ENCODE measurements around the gene MAML3. TPM values are rescaled to one million over a fixed set of nuclear protein-coding genes. Genes with fewer than 3 reads are reported as not detected.

Gene MAML3
- total and polyA plus RNA-seq, 5 donors from 2014 or later: 0.11 to 1.1 (median 0.16) TPM; not detected in 1

DNA sequence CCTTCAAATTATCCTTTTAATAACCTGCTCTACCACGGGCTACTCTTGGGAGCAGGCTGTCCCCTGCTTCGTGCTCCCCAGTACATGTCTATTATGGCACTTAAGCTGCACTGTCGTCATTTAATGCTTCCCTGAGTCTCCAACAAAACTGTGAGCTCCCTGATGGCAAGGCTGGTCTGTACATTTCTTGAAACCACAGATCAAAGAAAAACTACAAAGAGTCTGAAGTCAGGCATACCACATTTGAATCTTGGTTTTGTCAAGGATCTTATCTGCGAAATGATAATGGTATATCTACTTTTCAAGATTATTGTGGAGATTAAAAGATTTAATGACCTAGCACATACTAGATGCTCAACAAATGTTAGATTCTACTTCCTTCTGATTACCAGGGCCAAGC is 45.7 kb downstream of the MAML3 start:
- peaks cover 8% of the 10 kb centered on the region for H3K4me1 ChIP-seq (ENCODE audit: control insufficient read depth, insufficient read depth, low read length, poor library complexity, severe bottlenecking)

DNA sequence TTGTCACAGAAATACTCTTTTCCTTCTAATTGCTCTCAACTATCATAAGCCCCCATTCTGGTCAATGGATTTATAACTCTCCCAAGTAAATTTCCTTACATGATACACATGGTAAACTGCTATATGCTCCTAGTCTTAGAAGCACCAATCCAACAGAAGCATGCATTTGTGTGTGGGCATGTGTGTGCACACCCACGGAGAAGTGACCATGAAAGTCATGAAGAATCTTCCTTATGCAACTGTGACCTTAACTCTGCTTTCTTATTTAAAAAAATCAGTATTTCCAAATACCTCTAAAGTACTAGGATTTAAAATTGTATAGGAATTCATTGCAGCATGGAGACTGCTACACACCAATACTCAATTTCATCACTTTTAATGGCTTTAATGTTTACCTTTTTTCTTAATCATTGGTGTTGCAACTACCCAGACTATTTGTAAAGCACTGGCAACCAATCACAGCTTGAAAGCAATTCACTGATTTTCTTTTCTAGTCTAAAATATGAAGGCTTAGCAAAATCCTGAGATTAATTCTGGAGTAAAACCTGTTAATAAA is 47.6 kb downstream of the MAML3 start:
- Mint-ChIP-seq H3K9me3 (no peaks in the 10 kb centered on the region), H3K27me3 (no peaks in the 10 kb centered on the region), H3K36me3 (no peaks in the 10 kb centered on the region), H3K4me3 (no peak overlapping the region), H3K4me1 (peaks cover 4 to 15% (median 9%) of the 10 kb centered on the region in 4 donors), H3K27ac (peak overlapping the region in 1 of 3 donors; percentile 19)
- Histone ChIP-seq H3K4me3 (ENCODE audit: low read depth, low read length) (no peak overlapping the region), H3K4me1 (ENCODE audit: control insufficient read depth, insufficient read depth, low read length, poor library complexity, severe bottlenecking) (peaks cover 8% of the 10 kb centered on the region), H3K27ac (ENCODE audit: insufficient read depth, low read length, poor library complexity, severe bottlenecking) (no peak overlapping the region), H3K27me3 (ENCODE audit: control insufficient read depth, insufficient read depth, low read length) (no peaks in the 10 kb centered on the region), H3K9me3 (ENCODE audit: control insufficient read depth in 2 of 2, low read length in 2 of 2) (no peaks in the 10 kb centered on the region), H3K36me3 (ENCODE audit: control insufficient read depth, insufficient read depth, low read length) (no peaks in the 10 kb centered on the region)
- ATAC-seq (ENCODE audit: low read depth in 2 of 2) (no peak), DNase-seq (no peak)

More for the DNA sequence above, 45.7 kb downstream of the MAML3 start:
- no peaks in the 10 kb centered on the region for H3K27me3 Mint-ChIP-seq
- ATAC-seq (ENCODE audit: low read depth in 2 of 2) (no peak), DNase-seq (no peak)
- H3K9me3 Mint-ChIP-seq: peaks cover 0 to 3% (median 0%) of the 10 kb centered on the region in 7 donors
- H3K4me3 Mint-ChIP-seq: no peak overlapping the region
- Histone ChIP-seq H3K4me3 (ENCODE audit: low read depth, low read length) (no peak overlapping the region), H3K36me3 (ENCODE audit: control insufficient read depth, insufficient read depth, low read length) (no peaks in the 10 kb centered on the region), H3K27ac (ENCODE audit: insufficient read depth, low read length, poor library complexity, severe bottlenecking) (no peak overlapping the region), H3K9me3 (ENCODE audit: control insufficient read depth in 2 of 2, low read length in 2 of 2) (no peaks in the 10 kb centered on the region), H3K27me3 (ENCODE audit: control insufficient read depth, insufficient read depth, low read length) (no peaks in the 10 kb centered on the region)
- H3K36me3 Mint-ChIP-seq: no peaks in the 10 kb centered on the region
- peaks cover 4 to 9% (median 8%) of the 10 kb centered on the region in 4 donors for H3K4me1 Mint-ChIP-seq
- H3K27ac Mint-ChIP-seq: no peak overlapping the region

DNA sequence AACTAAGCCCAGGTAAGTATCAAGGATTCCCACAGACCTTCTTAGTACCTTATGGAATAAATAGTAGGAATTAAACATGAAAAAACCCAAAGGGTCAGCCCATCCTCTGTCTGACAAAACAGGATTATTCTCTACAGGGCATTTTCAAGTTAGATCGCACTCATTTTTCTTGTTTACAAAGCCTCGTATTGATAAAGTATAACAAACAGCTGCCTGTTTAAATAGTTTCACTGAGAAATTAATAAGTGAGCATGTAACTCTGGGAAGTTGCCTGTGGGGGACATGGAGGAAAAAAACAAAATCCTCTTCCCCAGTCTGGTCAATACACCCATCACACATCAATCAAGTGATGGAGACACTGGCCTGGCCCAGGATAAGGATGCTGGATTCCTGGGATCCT is 48.5 kb downstream of the MAML3 start:
- no peak for DNase-seq
- no peaks in the 10 kb centered on the region for H3K9me3 Mint-ChIP-seq
- no peaks in the 10 kb centered on the region for H3K36me3 Mint-ChIP-seq
- no peak overlapping the region for H3K4me3 ChIP-seq (ENCODE audit: low read depth, low read length)
- H3K4me1 Mint-ChIP-seq: peaks cover 4 to 16% (median 11%) of the 10 kb centered on the region in 4 donors
- H3K4me3 Mint-ChIP-seq: no peak overlapping the region
- no peaks in the 10 kb centered on the region for H3K27me3 ChIP-seq (ENCODE audit: control insufficient read depth, insufficient read depth, low read length)
- H3K27ac Mint-ChIP-seq: no peak overlapping the region
- H3K9me3 ChIP-seq (ENCODE audit: control insufficient read depth in 2 of 2, low read length in 2 of 2): no peaks in the 10 kb centered on the region
- no peak for ATAC-seq (ENCODE audit: low read depth in 2 of 2)
- H3K27me3 Mint-ChIP-seq: no peaks in the 10 kb centered on the region
- H3K4me1 ChIP-seq (ENCODE audit: control insufficient read depth, insufficient read depth, low read length, poor library complexity, severe bottlenecking): peaks cover 9% of the 10 kb centered on the region
- no peak overlapping the region for H3K27ac ChIP-seq (ENCODE audit: insufficient read depth, low read length, poor library complexity, severe bottlenecking)
- H3K36me3 ChIP-seq (ENCODE audit: control insufficient read depth, insufficient read depth, low read length): no peaks in the 10 kb centered on the region

DNA sequence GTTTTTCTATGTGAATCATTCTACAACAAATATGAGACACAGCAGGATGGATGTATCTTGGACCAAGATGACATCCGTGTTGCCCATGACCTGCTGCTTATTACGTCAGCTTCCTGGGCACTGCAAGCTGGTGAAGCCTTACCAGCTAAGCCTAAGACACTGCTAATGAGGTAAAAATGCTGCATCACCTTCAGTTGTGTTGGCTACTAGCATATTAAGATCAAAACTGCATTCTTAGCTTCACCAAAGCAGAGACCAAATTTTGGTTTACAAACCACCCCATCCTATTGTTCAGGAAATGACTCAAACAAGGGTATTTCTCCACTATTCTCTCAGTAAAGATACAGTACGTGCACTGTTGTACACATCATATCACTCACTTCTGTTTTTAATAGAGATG is 50.3 kb downstream of the MAML3 start:
- peak overlapping the region in 2 of 4 donors; percentile 16 to 39 for H3K4me3 Mint-ChIP-seq
- no peaks in the 10 kb centered on the region for H3K36me3 ChIP-seq (ENCODE audit: control insufficient read depth, insufficient read depth, low read length)
- H3K27ac Mint-ChIP-seq: peak overlapping the region in 1 of 3 donors; percentile 46
- DNase-seq (peak in 2 of 3 donors; percentile 24 to 72), ATAC-seq (ENCODE audit: low read depth in 2 of 2) (peak; percentile 79 to 80)
- H3K9me3 Mint-ChIP-seq: peaks cover 0 to 2% (median 0%) of the 10 kb centered on the region in 7 donors
- H3K27me3 ChIP-seq (ENCODE audit: control insufficient read depth, insufficient read depth, low read length): no peaks in the 10 kb centered on the region
- H3K36me3 Mint-ChIP-seq: no peaks in the 10 kb centered on the region
- peaks cover 8 to 33% (median 24%) of the 10 kb centered on the region in 4 donors for H3K4me1 Mint-ChIP-seq
- H3K4me1 ChIP-seq (ENCODE audit: control insufficient read depth, insufficient read depth, low read length, poor library complexity, severe bottlenecking): peaks cover 16% of the 10 kb centered on the region
- no peak overlapping the region for H3K4me3 ChIP-seq (ENCODE audit: low read depth, low read length)
- H3K27me3 Mint-ChIP-seq: no peaks in the 10 kb centered on the region
- H3K27ac ChIP-seq (ENCODE audit: insufficient read depth, low read length, poor library complexity, severe bottlenecking): no peak overlapping the region
- H3K9me3 ChIP-seq (ENCODE audit: control insufficient read depth in 2 of 2, low read length in 2 of 2): no peaks in the 10 kb centered on the region

DNA sequence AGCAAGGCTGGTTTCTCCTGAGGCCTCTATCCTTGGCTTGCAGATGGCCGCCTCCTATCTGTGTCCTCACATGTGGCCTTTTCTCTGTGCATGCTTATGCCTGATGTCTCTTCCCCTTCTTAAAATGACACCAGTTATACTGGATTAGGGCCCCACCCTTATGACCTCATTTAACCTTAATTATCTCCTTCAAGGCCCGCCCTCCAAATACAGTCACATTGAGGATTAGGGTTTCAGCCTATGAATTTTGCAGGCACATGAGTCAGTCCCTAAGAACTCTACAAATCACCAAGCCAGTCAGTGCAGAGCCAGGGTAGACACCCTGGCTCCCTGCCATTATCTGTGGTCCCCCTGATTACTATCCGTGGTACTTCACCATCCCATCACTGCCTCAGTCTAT is 51.6 kb downstream of the MAML3 start:
- H3K4me1 ChIP-seq (ENCODE audit: control insufficient read depth, insufficient read depth, low read length, poor library complexity, severe bottlenecking): peaks cover 16% of the 10 kb centered on the region
- DNase-seq: no peak
- Mint-ChIP-seq H3K27me3 (no peaks in the 10 kb centered on the region), H3K4me3 (no peak overlapping the region), H3K27ac (no peak overlapping the region), H3K9me3 (peaks cover 0 to 2% (median 0%) of the 10 kb centered on the region in 7 donors), H3K4me1 (peaks cover 8 to 33% (median 21%) of the 10 kb centered on the region in 4 donors), H3K36me3 (no peaks in the 10 kb centered on the region)
- H3K36me3 ChIP-seq (ENCODE audit: control insufficient read depth, insufficient read depth, low read length): no peaks in the 10 kb centered on the region
- H3K27me3 ChIP-seq (ENCODE audit: control insufficient read depth, insufficient read depth, low read length): no peaks in the 10 kb centered on the region
- no peaks in the 10 kb centered on the region for H3K9me3 ChIP-seq (ENCODE audit: control insufficient read depth in 2 of 2, low read length in 2 of 2)
- no peak overlapping the region for H3K4me3 ChIP-seq (ENCODE audit: low read depth, low read length)
- ATAC-seq (ENCODE audit: low read depth in 2 of 2): no peak
- no peak overlapping the region for H3K27ac ChIP-seq (ENCODE audit: insufficient read depth, low read length, poor library complexity, severe bottlenecking)

DNA sequence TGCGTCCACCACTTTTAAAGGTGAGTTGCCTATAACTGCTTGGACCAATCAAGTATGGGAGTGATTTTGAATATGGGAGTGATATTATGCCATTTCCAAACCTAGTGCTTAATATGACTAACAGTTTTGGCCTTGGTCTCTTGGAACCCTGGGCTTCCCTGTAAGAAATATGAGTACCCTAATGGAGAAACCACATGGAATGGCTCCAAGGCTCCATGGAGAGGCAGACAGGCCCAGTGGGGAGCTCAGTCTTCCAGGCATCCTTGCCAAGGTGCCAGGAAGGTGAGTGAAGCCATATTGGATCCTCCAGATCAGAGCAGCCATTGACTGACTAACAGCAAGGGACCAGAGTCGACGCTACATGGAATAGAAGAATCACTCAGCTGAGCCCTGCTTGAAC is 53.2 kb downstream of the MAML3 start:
- peaks cover 31% of the 10 kb centered on the region for H3K4me1 ChIP-seq (ENCODE audit: control insufficient read depth, insufficient read depth, low read length, poor library complexity, severe bottlenecking)
- peaks cover 0 to 2% (median 0%) of the 10 kb centered on the region in 7 donors for H3K9me3 Mint-ChIP-seq
- no peak overlapping the region for H3K27ac ChIP-seq (ENCODE audit: insufficient read depth, low read length, poor library complexity, severe bottlenecking)
- no peak for DNase-seq
- no peaks in the 10 kb centered on the region for H3K27me3 Mint-ChIP-seq
- no peak overlapping the region for H3K4me3 Mint-ChIP-seq
- peaks cover 14 to 49% (median 36%) of the 10 kb centered on the region in 4 donors for H3K4me1 Mint-ChIP-seq
- no peak overlapping the region for H3K4me3 ChIP-seq (ENCODE audit: low read depth, low read length)
- H3K9me3 ChIP-seq (ENCODE audit: control insufficient read depth in 2 of 2, low read length in 2 of 2): no peaks in the 10 kb centered on the region
- no peaks in the 10 kb centered on the region for H3K27me3 ChIP-seq (ENCODE audit: control insufficient read depth, insufficient read depth, low read length)
- peak overlapping the region in 1 of 3 donors; percentile 5 for H3K27ac Mint-ChIP-seq
- no peaks in the 10 kb centered on the region for H3K36me3 ChIP-seq (ENCODE audit: control insufficient read depth, insufficient read depth, low read length)
- no peak for ATAC-seq (ENCODE audit: low read depth in 2 of 2)
- no peaks in the 10 kb centered on the region for H3K36me3 Mint-ChIP-seq

DNA sequence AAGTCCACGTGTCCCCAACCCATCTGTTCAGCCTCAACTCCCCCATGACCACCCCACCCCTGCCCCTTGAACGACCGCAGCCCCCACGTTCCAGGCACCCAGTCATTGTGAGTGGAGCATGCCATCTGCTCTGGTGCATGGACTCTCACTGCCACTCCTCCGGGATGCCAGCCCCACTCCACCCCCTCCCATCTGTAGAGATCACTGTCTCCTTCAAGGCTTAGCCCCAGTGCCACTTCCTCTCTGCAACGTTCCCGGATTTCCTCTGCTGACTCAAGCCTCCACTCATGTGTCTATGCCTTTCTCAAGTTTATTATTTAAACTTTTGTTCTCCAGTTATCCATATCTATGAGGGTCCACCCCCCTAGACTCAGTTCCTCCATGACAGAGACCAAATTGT is 54.0 kb downstream of the MAML3 start:
- no peak overlapping the region for H3K27ac ChIP-seq (ENCODE audit: insufficient read depth, low read length, poor library complexity, severe bottlenecking)
- DNase-seq (no peak), ATAC-seq (ENCODE audit: low read depth in 2 of 2) (no peak)
- Mint-ChIP-seq H3K27ac (peak overlapping the region in 1 of 3 donors; percentile 33), H3K36me3 (no peaks in the 10 kb centered on the region), H3K9me3 (peaks cover 0 to 2% (median 0%) of the 10 kb centered on the region in 7 donors), H3K4me1 (peaks cover 22 to 57% (median 43%) of the 10 kb centered on the region in 4 donors), H3K4me3 (peak overlapping the region in 1 of 4 donors; percentile 59), H3K27me3 (no peaks in the 10 kb centered on the region)
- H3K27me3 ChIP-seq (ENCODE audit: control insufficient read depth, insufficient read depth, low read length): no peaks in the 10 kb centered on the region
- H3K9me3 ChIP-seq (ENCODE audit: control insufficient read depth in 2 of 2, low read length in 2 of 2): no peaks in the 10 kb centered on the region
- H3K4me1 ChIP-seq (ENCODE audit: control insufficient read depth, insufficient read depth, low read length, poor library complexity, severe bottlenecking): peaks cover 39% of the 10 kb centered on the region
- H3K36me3 ChIP-seq (ENCODE audit: control insufficient read depth, insufficient read depth, low read length): no peaks in the 10 kb centered on the region
- H3K4me3 ChIP-seq (ENCODE audit: low read depth, low read length): no peak overlapping the region

Measured in CD4-positive, CD25-positive, alpha-beta regulatory T cell (primary cell).